ENCODE data around the gene ZNF778. TPM values are rescaled to one million over a fixed set of nuclear protein-coding genes. Genes with fewer than 3 reads are reported as not detected.

ZNF778 gene
- total and polyA plus RNA-seq, 10 of the 15 experiments (the other 5 are each of a cell fraction or from before 2014, with no cell fraction given): 0.20 to 9.7 (median 4.1) TPM

GRCh38 chr16:89217388-89218191 is at the start of gene ZNF778 (continued):
- TF ChIP-seq, protein P1, sequence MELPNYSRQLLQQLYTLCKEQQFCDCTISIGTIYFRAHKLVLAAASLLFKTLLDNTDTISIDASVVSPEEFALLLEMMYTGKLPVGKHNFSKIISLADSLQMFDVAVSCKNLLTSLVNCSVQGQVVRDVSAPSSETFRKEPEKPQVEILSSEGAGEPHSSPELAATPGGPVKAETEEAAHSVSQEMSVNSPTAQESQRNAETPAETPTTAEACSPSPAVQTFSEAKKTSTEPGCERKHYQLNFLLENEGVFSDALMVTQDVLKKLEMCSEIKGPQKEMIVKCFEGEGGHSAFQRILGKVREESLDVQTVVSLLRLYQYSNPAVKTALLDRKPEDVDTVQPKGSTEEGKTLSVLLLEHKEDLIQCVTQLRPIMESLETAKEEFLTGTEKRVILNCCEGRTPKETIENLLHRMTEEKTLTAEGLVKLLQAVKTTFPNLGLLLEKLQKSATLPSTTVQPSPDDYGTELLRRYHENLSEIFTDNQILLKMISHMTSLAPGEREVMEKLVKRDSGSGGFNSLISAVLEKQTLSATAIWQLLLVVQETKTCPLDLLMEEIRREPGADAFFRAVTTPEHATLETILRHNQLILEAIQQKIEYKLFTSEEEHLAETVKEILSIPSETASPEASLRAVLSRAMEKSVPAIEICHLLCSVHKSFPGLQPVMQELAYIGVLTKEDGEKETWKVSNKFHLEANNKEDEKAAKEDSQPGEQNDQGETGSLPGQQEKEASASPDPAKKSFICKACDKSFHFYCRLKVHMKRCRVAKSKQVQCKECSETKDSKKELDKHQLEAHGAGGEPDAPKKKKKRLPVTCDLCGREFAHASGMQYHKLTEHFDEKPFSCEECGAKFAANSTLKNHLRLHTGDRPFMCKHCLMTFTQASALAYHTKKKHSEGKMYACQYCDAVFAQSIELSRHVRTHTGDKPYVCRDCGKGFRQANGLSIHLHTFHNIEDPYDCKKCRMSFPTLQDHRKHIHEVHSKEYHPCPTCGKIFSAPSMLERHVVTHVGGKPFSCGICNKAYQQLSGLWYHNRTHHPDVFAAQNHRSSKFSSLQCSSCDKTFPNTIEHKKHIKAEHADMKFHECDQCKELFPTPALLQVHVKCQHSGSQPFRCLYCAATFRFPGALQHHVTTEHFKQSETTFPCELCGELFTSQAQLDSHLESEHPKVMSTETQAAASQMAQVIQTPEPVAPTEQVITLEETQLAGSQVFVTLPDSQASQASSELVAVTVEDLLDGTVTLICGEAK (IDR thresholded peaks at IDR 0.05; ENCODE audit: borderline replicate concordance): peak; percentile 94
- TF ChIP-seq ZBTB11 (CRISPR knock-in tag; IDR thresholded peaks at IDR 0.05) (peak; percentile 43; the same call in 1 of the 2 replicates), JUND (IDR thresholded peaks at IDR 0.05; ENCODE audit: low read depth, low read length) (0 out of 2 replicates have a peak, but pooled peaks have one; percentile 27), SMAD5 (IDR thresholded peaks at IDR 0.05; ENCODE audit: low read depth) (peak; percentile 76), POU2F2 (IDR thresholded peaks at IDR 0.05; ENCODE audit: borderline replicate concordance, low read depth, low read length) (peak; percentile 76; the same call in 2 of the 3 replicates), GABPA (IDR thresholded peaks at IDR 0.05; ENCODE audit: low read depth) (peak; percentile 94), ZBTB4 (CRISPR knock-in tag; IDR thresholded peaks at IDR 0.05) (no peak), IKZF1 (conservative IDR thresholded peaks at IDR 0.05) (peak; percentile 81), MTA2 (IDR thresholded peaks at IDR 0.05; ENCODE audit: low read depth) (no peak), HDAC2 (IDR thresholded peaks at IDR 0.05) (0 out of 2 replicates have a peak, but pooled peaks have one; percentile 43), HSF1 (IDR thresholded peaks at IDR 0.05; ENCODE audit: low read depth, low read length) (no peak), GATAD2B (conservative IDR thresholded peaks at IDR 0.05; ENCODE audit: low read depth) (peak; percentile 81), RB1 (IDR thresholded peaks at IDR 0.05; ENCODE audit: borderline replicate concordance) (peak; percentile 61; the same call in 1 of the 2 replicates)
- TF ChIP-seq, protein P2, sequence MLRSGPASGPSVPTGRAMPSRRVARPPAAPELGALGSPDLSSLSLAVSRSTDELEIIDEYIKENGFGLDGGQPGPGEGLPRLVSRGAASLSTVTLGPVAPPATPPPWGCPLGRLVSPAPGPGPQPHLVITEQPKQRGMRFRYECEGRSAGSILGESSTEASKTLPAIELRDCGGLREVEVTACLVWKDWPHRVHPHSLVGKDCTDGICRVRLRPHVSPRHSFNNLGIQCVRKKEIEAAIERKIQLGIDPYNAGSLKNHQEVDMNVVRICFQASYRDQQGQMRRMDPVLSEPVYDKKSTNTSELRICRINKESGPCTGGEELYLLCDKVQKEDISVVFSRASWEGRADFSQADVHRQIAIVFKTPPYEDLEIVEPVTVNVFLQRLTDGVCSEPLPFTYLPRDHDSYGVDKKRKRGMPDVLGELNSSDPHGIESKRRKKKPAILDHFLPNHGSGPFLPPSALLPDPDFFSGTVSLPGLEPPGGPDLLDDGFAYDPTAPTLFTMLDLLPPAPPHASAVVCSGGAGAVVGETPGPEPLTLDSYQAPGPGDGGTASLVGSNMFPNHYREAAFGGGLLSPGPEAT (IDR thresholded peaks at IDR 0.05; ENCODE audit: low read depth): peak; percentile 78

All from GM12878 (cell line).